HG02588 (cell line): ENCODE results near the gene LYG2.
"Not testable (repeated sequence)": the region's sequence is repeated elsewhere in the genome, so short reads cannot be mapped to it uniquely, and the experiment has no call there.

ENCODE experiments used
- ATAC-seq: cut with Tn5 transposase; IDR thresholded peaks from one replicate; pipeline ENCODE4 v1.9.1; 2021; ENCODE audit warnings: mild to moderate bottlenecking, moderate library complexity; ENCODE audit not compliant: unreplicated experiment

LYG2 gene, protein sequence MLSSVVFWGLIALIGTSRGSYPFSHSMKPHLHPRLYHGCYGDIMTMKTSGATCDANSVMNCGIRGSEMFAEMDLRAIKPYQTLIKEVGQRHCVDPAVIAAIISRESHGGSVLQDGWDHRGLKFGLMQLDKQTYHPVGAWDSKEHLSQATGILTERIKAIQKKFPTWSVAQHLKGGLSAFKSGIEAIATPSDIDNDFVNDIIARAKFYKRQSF

DNA sequence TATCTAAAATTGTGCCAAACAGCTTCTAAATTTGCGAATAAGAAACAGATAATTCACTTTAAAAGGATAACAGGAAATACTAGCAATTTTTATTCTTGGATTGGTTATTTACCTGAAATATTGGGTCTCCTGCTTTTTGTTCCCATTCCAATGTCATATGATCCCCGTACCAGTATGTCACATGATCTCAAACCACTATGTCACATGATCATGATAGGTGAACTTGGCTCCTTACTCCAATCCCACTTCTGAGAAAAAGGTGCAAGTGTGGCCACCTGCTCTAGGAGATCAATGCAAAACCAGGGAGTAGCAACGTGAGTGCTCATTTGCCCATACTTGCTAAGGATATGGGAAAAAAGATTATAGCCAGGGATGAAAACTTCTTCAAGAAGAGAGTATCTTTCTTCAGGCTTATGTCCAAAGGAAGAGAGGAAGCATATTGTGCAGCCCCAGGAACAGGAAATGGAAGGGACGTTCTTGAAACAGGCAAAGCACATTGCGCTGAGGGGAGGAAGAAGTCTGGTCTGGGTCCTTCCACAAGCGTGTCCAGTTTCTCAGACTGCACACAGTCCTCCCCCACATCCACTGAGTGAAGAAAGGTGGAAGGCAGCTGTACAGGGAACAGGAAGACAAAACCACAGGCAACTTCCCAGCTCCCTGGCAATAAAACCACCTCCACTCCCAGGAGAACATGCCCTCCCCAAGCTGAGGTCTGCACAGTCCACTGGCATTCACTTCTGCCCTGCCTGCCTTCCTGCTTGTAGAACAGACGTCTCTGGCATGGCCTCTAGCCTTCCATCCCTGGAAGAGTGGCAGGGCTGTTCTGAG is at the start of gene LYG2:
Gene LYG2 (minus strand): TSS at position 176 of the 828 bp plus-strand sequence. CDS start 1,406 bp downstream, outside the sequence.
- ATAC-seq: no peak

DNA sequence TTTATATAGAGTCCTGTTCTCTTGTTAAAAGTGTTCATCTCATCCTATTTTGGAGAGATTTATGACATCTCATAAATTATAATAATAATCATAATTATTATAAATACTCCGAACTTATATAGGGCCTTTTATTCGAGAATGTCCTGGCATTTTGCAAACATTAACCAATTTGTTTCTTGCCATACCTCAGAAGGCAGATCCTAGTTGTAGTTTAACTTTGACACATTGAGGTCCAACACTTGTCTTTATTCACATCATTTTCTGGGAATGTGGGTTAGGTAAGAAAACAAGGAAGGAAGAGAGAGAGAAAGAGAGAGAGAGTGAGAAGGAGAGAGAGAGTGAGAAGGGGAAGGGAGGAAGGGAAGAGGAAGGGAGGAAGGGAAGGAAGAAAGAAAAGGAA is 45.6 kb upstream of the LYG2 start, which contains the start of gene LYG1:
Gene LYG1 (minus strand): TSS at position 101 of the 400 bp plus-strand sequence. CDS start 5,527 bp downstream, outside the sequence.
- ATAC-seq: not testable (repeated sequence)

DNA sequence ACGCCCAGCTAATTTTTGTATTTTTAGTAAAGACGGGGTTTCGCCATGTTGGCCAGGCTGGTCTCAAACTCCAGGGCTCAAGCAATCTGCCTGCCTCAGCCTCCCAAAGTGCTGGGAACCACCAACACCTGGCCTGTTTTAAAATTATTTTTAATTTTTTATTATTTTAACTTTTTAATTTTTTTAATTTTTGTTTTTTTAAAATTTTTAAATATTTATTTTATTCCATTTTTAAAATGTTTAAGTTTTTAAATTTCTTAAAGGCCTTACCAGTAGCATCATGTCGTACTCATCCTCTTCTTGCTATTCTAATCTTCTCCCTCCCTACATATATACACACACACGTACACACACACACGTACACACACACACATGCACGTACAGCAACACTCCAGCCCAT is 44.1 kb upstream of the LYG2 start:
- ATAC-seq: no peak

DNA sequence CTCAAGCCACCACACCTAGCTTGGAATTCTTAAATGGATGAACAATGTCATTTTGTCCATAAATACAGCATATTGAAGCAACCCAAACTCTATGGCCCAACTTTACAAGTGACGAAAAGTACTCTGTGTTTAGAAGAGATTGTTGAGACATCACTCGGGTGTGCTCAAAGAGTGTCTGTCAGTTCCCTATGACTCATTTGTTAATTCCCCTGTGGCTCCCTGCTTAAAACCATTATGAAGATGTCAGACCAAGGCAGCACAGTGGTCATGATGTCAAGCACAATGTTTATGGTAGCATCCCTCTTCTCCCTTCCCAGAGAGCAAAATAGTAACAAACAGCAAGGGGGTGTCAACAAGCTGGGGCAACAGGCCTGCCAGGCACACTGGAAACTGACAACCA is 42.5 kb upstream of the LYG2 start:
- no peak for ATAC-seq

DNA sequence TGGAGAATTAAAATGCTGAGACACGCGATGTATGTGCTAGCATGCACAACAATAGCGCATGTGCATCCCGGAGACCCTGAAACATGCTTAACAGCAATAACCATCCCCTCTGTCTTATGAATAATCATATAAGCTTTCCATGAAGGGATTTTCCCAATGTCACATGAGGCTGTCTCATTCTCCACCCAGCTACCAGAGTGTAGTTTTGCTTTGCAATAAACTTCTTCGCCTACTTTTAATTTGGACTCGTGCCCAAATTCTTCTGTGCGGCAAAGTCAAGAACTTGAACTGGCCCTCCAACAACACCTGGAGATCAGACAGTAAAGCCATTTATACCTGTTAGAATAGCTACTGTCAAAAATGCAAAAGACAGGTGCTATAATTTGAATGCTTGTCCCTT is 30.1 kb upstream of the LYG2 start:
- no peak for ATAC-seq

DNA sequence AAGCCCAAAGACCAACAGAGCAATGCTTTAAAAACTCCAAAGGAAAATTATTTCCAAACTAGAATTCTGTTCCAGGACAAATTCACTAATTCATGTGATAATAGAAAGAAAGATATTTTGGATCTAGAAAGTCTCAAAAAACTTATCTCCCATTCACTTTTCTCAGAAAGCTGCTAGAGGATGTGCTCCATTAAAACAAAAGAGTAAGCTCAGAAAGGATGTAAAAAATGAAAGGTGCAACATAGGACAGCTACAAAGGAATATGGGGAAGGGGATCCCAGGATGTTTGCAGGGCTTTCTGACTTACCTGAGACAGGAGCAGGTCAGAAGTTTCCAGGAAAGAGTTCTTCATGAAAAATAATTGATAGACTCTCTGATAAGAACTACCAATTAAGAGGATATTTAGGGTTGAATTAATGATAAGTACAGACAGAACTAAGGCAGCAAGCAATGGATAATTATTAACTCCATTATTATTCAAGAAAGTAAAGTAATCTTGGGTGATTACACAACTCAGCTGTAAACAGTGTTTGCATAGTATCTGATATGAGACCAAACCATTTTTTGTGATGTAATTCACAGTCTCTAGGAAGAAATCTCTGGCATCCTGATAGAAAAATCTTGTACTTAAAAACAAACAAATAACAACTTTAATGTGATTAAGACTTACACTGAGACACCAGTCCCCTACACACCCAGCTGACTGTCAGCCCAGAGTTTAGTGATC is 24.7 kb upstream of the LYG2 start:
- no peak for ATAC-seq

DNA sequence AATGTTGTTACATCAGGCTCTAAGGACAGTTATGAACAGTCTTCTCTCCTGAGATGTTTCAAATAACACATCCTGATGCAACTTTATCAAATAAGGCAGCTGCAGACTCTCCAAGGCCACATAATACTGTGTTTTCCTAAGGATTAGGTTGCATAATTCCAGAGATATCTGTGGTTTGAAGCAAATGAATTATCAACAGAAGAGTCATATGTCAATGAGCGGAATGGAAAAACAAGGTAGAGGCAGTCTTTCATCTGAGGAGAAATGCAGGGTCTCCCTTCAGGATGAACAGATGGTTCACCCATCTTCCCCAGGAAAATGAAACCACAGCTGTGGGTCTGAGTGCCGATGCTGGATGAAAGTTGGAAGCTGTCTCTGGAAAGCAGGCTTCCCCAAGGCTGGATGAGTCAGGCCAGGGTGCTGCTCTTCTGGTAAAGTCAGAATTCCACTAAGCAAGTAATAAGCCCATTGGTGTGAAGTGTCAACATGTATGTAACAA is 23.4 kb upstream of the LYG2 start:
- ATAC-seq: no peak

DNA sequence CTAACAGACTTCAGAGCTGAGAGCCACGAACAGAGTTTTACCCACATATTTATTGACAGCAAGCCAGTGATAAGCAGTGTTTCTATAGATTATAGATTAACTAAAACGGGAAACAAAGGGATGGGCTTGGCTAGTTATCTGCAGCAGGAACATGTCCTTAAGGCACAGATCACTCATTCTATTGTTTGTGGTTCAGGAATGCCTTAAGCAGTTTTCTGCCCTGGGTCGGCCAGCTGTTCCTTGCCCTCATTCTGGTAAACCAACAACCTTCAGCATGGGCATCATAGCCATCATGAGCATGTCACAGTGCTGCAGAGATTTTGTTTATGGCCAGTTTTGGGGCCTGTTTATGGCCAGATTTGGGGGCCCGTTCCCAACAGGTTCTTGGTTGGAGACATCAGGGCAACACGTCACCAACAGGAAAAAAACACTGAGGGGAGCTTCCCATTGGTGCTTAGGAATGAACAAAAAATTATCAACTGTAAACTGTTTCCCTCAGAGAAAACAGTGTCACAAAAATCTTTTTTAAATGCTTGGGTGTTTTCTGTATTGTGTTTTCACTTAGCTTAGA is 22.8 kb upstream of the LYG2 start:
- ATAC-seq: not testable (repeated sequence)

DNA sequence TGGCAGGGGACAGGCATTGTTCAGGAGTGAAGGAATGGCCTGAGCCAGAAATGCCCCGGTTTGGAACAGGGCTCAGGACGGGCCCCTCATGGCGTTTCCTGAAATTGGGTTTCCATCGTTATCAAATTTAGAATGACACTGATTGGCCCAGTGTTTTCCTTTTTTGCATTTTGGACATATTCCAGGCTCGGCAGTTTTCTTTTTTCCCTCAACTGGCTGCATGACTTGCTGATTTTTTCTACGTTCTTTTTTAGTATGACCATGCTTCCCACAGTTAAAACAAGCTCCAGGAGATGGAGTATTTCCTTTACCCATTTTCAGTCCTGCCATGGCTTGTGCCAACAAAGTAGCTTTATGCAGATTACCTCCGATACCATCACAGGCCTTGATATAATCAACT is 20.4 kb upstream of the LYG2 start:
- no peak for ATAC-seq

DNA sequence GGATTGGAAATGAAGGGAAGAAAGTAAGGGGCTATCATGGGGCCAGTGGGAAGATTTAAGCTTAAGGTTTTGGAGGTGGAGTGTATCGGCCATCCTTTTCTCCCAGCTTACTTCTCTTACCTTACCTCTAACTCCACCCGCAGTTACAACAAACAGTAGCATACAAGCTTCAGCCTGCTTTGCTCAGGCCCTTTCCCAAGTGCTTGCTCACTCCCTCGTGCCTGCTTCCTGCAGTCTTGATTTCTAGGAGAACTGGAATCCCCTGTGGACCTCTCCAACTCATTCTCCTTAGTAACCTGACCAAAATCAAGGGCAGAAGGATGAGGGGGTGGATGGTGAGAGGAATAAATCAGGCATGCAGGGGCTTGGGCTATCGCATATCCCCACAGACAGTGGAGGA is 5.8 kb upstream of the LYG2 start:
- ATAC-seq: no peak

DNA sequence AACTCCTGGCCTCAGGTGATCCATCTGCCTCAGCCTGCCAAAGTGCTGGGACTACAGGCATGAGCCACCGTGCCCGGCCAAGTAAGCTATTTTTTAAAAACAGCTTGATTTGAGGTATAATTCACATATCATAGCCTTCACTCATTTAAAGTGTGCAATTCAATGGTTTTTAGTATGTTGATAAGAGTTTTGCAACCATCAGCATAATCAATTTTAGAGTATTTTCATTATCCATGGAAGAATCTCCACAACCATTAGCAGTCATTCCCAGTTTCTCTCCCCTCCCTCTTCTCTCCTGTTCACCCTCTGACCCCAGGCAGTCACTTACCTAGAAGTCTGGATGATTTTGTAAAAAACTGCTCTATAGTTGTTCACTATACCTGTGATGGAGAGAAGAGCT is 4.7 kb upstream of the LYG2 start:
- ATAC-seq: no peak

DNA sequence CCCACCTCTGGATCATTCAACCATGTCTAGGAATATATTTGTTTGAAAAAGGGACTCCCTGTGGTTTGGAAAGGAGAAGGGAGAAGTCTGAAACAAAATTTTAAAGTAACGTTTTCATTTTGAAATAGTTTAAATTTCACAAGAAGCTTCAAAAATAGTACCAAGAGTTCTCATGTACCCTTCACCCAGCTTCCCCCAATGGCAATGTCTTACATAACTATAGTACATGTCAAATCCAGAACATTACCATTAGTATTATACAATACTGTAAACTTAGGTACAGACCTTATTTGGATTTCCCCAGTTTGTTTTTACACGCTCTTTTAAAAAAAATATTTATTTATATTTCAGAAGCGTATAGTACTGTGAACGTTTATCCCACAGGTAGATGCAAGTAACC is 4.0 kb upstream of the LYG2 start:
- no peak for ATAC-seq

DNA sequence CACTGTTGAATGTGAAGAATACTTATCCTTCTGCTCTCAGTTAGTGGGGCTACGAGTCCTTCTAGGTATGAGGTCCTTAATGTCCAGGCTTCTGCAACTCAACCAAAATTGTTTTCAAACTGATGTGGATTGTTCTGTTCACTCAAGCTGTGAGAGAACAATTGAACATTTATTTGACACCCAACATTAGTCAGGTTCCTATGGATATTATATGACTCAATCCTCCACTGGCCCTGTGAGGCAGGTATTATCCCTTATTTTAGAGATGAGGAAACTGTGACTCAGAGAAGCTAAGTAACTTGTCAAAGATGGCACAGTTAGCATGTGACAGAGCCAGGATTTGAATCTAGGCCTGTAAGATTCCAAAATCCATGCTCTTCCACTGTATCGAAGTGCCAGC is 1.2 kb upstream of the LYG2 start:
- no peak for ATAC-seq

DNA sequence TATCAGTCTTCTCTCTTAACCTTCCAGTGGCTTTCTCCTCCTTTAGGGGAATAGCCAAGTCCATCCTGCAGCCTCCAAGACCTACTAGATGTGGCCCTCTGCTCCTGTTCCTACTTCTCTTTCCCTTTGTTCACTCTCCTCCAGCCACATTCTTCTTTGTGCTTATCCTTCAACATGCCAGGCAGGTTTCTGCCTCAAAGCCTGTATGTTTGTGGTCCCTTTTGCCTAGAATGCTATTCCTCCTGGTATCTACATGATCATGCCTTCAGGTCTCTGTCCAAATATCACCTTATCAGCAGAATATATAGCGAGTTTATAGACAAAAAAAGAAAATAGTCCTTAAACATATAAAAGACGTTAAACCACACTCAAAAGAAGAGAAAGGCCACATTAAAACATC is 5.5 kb downstream of the LYG2 start:
- ATAC-seq: no peak

DNA sequence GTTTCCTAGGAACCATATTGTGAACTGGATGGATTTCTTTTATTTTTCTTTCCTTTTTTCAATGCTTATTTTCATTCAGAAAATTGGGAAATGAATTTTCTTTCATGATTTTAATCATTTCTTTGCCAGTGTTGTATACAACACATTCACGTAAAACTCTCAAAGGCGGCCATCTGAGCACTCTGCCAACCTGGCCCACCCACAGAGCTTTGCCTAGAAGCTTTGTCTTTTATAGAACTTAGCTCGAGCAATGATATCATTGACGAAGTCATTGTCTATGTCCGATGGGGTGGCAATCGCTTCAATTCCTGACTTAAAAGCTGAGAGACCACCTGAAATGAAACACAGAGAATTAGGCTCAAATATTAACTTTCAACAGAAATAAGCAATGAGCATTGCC is 13.3 kb downstream of the LYG2 start:
- no peak for ATAC-seq

DNA sequence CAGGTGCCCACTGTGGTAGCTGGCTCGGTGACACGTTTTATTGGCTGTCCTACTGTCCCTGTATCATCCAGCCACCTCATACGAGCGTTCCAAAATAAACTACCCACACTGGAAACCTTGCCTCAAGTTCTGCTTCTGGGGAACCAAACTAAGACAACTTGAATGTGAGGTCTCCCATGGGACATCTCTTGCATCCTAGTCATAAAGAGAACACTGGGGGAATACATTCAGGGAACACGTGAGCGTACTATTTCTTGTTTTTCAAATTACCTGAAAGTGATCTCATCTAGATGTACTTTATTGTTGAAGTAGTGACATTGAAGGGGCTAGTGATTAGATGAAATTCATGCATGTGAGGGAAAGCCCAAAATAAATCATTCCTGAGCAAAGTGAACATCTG is 15.0 kb downstream of the LYG2 start:
- ATAC-seq: no peak

DNA sequence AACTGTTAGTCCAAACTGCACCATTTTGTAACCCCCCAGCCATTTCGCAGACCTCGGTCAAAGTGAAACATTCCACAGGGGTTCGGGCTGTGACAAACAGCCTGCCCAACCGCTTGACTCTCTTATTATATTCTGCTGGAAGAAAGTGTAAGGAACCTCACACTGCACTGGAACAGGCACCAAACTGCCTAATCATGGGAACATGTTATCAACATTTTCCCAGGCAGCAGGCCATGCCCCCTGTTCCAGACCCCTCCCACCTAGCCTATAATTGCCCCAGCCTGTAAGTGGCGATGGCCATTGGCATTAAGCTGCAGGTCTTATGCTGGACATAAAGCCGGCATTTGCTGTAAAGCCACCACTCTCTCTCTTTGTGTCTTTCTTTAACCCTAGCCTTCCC is 16.9 kb downstream of the LYG2 start:
- no peak for ATAC-seq

DNA sequence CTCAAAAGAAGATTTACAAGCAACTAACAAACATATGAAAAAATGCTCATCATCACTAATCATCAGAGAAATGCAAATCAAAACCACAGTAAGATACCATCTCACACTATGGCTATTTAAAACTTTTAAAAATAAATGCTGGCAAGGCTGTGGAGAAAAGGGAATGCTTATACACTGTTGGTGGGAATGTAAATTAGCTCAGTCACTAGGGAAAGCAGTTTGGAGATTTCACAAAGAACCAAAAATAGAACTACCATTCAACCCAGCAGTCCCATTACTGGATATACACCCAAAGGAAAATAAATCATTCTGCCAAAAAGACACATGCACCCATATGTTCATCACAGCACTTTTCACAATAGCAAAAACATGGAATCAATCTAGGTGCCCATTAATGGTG is 22.3 kb downstream of the LYG2 start:
- not testable (repeated sequence) for ATAC-seq

DNA sequence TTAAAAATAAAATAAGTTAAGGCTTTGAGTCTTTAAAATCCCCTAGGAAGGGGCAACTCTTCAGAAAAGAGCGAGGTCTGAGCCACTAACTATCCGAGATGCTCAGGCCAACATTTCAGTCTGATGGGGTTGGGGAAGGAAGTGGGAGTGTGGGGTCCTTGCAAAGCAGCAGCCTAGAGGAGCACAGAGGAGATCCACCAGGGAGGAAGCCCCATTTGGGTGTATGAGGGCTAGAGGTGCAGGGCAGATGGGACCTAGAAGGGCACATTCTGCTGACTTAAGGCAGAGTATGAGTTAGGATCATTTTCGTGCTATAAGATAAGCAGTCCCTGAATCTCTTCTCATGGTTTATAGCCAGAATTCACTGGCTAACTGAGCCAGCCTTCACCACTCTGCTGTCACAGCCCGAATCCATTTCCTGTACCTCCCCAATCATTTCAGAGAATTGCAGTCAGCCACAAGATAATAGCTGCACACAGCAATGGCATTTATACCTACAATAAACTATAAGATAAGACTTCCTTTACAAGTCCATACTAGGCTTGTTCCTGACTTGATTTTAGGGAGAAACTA is 37.5 kb downstream of the LYG2 start:
- no peak for ATAC-seq

DNA sequence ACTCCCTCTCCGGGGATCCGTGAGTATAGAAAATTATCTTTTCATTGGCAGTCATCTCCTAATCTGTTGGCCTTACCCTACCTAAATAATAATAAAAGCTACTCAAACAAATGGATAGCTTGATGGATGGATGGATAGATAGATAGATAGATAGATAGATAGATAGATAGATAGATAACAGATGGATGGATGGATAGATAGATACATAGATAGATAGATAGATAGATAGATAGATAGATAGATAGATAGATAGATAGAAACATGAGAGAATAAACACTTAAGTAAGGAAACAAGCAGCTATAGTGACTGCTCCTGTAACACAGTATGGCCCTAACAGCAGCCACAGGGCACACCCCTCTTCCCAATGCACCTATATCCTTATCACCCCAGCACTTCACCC is 39.4 kb downstream of the LYG2 start:
- no peak for ATAC-seq

DNA sequence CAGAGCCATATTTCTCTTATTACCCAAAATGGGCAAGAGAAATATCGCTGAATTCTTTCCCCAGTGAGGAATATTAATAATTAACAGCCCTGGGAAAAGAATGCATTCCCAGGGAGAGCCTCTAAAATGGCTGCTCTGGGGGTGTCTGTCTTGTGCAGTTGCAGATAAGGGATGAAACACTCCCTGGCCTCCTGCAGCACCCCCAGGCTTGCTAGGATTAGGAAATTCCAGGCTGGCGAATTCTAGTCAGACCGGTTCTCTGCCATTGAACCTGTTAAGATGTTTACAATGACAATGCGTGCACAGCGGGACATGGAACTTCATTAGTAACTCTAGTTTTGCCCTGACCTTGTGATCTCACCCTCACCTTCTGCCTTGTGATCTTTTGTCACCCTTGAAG is 50.0 kb downstream of the LYG2 start:
- no peak for ATAC-seq
